Stimulated activated naive CD8-positive, alpha-beta T cell treated with anti-CD3 and anti-CD28 coated beads, Interleukin-15, amount 100 ng/mL, for 72 hours (primary cell): ENCODE measurements around the gene CHD6.
A peak's percentile ranks its signal among the peaks of the same experiment; 100 is the strongest.

Experiments
- ATAC-seq: fragments of 150-1000 bp; cut with Tn5 transposase; 2 replicates; pipeline ENCODE4 v1.10.0; 2021; ENCODE audit warnings: mild to moderate bottlenecking, moderate library complexity
- DNase-seq, 2 donors: peaks; one replicate each; pipeline ENCODE4 v3.0.0; 2021 to 2022
- H3K27ac Mint-ChIP-seq, 2 donors: one replicate each; pipeline ENCODE4 v1.8.0; 2022; ENCODE audit warnings: mild to moderate bottlenecking in 2 of 2, mixed read lengths in 2 of 2, moderate library complexity in 2 of 2
- H3K27me3 Mint-ChIP-seq: one replicate; pipeline ENCODE4 v1.8.0; 2022; ENCODE audit warnings: mixed read lengths
- H3K4me1 Mint-ChIP-seq: one replicate; pipeline ENCODE4 v1.8.0; 2022; ENCODE audit warnings: mild to moderate bottlenecking, mixed read lengths
- H3K4me3 Mint-ChIP-seq, 2 donors: one replicate each; pipeline ENCODE4 v1.8.0; 2022; ENCODE audit warnings: mild to moderate bottlenecking in 2 of 2, mixed read lengths in 2 of 2, moderate library complexity in 1 of 2
- H3K9me3 Mint-ChIP-seq, 2 donors: one replicate each; pipeline ENCODE4 v1.8.0; 2022; ENCODE audit warnings: mixed read lengths in 2 of 2

CHD6 gene

DNA sequence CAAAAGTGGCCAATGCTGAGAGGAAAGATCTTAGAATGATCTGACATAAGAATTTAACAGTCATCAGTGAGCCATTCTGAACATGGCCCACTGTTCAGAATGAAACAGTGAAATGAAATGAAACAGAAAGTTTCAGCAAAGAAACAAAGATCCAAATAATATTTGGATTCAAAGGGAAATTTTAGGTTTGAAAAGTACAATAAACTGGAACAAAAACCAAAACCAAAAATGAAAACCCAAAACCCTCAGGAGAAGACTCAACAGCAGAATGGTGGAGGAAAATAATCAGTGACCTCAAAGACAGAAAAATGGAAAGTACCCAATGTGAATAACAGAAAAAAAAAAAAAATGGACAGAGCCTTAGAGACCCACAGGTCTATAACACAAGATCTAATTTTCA, 185.4 kb downstream of the CHD6 start:
- Mint-ChIP-seq H3K4me3 (peak overlapping the region; percentile 47 to 71), H3K9me3 (peaks cover 0 to 7% of the 10 kb centered on the region in 2 donors), H3K27me3 (no peaks in the 10 kb centered on the region), H3K4me1 (peaks cover 63% of the 10 kb centered on the region), H3K27ac (peak overlapping the region; percentile 57 to 90)
- DNase-seq = no peak
- ATAC-seq = peak; percentile 72

DNA sequence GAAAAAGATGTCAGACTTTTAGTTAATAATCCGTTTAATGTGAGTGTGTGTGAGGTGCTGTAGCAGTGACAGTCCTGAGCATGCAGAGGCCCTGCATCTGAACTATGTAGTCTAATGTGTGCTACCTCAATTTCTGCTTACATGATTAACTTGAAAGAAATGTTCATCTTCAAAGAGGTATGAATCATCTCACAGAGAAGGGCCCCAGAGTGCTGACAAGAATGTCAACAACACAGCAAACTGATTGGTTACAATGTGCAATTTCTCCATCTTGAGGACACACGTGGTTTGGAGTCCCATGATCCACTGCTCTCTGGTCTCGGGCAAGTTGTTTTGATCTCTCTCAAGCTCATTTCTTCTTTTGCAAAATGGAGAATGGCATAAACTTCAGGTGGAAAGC, 189.9 kb downstream of the CHD6 start:
- peak; percentile 87 for ATAC-seq
- Mint-ChIP-seq H3K4me1 (peaks cover 27% of the 10 kb centered on the region), H3K4me3 (peak overlapping the region; percentile 35 to 53), H3K27me3 (no peaks in the 10 kb centered on the region), H3K9me3 (no peaks in the 10 kb centered on the region), H3K27ac (peak overlapping the region; percentile 52 to 96)
- DNase-seq = peak; percentile 36 to 43

- peaks cover 23% of the 10 kb centered on the region for H3K4me1 Mint-ChIP-seq
- DNase-seq (no peak), ATAC-seq (peak; percentile 15)
- H3K27ac Mint-ChIP-seq = peak overlapping the region; percentile 52 to 96
- H3K27me3 Mint-ChIP-seq = no peaks in the 10 kb centered on the region
- no peaks in the 10 kb centered on the region for H3K9me3 Mint-ChIP-seq
- peak overlapping the region; percentile 35 to 53 for H3K4me3 Mint-ChIP-seq
Measured at GRCh38 chr20:41427833-41428232, 190.3 kb downstream of the CHD6 start.

DNA sequence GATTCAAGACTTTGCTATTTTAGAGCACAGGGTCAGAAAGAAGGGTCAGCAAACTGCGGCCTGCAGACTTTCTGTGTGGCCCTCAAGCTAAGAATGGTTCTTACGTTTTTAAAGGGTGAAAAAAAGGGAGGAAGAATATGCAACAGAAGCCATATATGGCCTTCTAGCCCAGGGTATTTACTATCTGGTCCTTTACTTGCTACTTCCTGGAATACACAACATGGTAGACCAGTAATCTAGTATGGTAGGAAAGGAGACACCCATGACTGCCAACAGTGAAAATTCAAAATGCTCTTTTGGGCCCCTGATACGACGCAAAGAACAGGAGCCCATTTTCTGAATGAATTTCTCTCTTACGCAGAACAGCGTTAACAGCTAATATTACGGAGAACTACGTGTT, 191.2 kb downstream of the CHD6 start:
- Mint-ChIP-seq H3K4me1 (peaks cover 14% of the 10 kb centered on the region), H3K9me3 (no peaks in the 10 kb centered on the region), H3K27ac (no peak overlapping the region)

DNA sequence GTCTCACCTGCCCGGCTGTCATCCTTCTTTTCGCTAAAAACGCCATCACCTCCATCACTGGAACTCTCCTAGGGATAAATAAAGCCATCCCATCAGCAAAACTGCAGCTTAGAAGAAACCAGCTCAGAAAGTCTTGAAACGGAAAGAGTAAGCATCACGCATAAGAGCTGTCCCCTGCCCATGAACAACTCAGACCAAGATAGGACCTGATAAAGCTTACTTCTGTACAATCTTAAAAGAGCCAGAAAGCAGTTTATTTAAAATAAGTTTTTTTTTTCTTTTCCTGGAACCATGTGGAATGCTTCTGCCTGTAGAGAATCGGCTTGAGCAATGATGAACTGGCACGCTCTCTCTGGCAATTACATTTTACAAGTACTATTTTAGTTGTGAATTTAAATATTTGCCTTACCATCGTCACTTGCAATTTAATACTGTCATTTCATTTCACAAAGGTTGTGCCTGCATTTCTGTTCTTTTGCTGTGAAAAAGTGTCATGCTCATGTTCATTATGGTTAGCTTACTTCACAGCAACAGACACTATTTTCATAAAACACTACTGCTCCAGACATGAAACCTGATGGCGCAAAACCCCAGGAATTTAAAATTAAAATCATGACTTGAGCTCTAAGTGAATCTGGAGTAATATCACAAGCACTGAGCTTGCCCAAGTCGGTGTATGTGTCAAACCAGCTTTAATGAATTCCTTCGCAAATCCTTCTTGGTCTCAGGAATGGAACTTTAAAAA, 191.9 kb downstream of the CHD6 start:
- DNase-seq = no peak
- ATAC-seq = no peak
- no peaks in the 10 kb centered on the region for H3K9me3 Mint-ChIP-seq
- no peak overlapping the region for H3K4me3 Mint-ChIP-seq
- H3K27ac Mint-ChIP-seq = no peak overlapping the region
- H3K4me1 Mint-ChIP-seq = peaks cover 20% of the 10 kb centered on the region
- H3K27me3 Mint-ChIP-seq = no peaks in the 10 kb centered on the region

More for the DNA sequence above, 191.2 kb downstream of the CHD6 start:
- no peak overlapping the region for H3K4me3 Mint-ChIP-seq
- ATAC-seq (no peak), DNase-seq (no peak)
- no peaks in the 10 kb centered on the region for H3K27me3 Mint-ChIP-seq

- H3K4me1 Mint-ChIP-seq = peaks cover 27% of the 10 kb centered on the region
- DNase-seq (no peak), ATAC-seq (no peak)
- no peak overlapping the region for H3K4me3 Mint-ChIP-seq
- H3K27ac Mint-ChIP-seq = peak overlapping the region in 1 of 2 donors; percentile 25
- H3K9me3 Mint-ChIP-seq = no peaks in the 10 kb centered on the region
- H3K27me3 Mint-ChIP-seq = no peaks in the 10 kb centered on the region
Measured at GRCh38 chr20:41425180-41425884, 192.8 kb downstream of the CHD6 start.

GRCh38 chr20:41424546-41424945, 193.6 kb downstream of the CHD6 start:
- H3K9me3 Mint-ChIP-seq = no peaks in the 10 kb centered on the region
- peak overlapping the region; percentile 65 to 84 for H3K27ac Mint-ChIP-seq
- no peak for ATAC-seq
- no peaks in the 10 kb centered on the region for H3K27me3 Mint-ChIP-seq
- peaks cover 27% of the 10 kb centered on the region for H3K4me1 Mint-ChIP-seq
- no peak overlapping the region for H3K4me3 Mint-ChIP-seq
- no peak for DNase-seq

GRCh38 chr20:41424011-41424410, 194.2 kb downstream of the CHD6 start:
- no peak for ATAC-seq
- H3K27ac Mint-ChIP-seq = peak overlapping the region; percentile 65 to 84

GRCh38 chr20:41422953-41423352, 195.2 kb downstream of the CHD6 start:
- Mint-ChIP-seq H3K9me3 (no peaks in the 10 kb centered on the region), H3K4me1 (peaks cover 23% of the 10 kb centered on the region), H3K27ac (peak overlapping the region; percentile 27 to 75), H3K27me3 (no peaks in the 10 kb centered on the region), H3K4me3 (no peak overlapping the region)
- DNase-seq = no peak
- no peak for ATAC-seq

More at GRCh38 chr20:41424011-41424410, 194.2 kb downstream of the CHD6 start:
- Mint-ChIP-seq H3K4me3 (no peak overlapping the region), H3K4me1 (peaks cover 27% of the 10 kb centered on the region), H3K27me3 (no peaks in the 10 kb centered on the region), H3K9me3 (no peaks in the 10 kb centered on the region)
- DNase-seq = no peak

- Mint-ChIP-seq H3K27ac (no peak overlapping the region), H3K4me1 (peaks cover 21% of the 10 kb centered on the region), H3K4me3 (no peak overlapping the region), H3K27me3 (no peaks in the 10 kb centered on the region), H3K9me3 (no peaks in the 10 kb centered on the region)
- DNase-seq (no peak), ATAC-seq (no peak)
Measured at GRCh38 chr20:41418739-41419293, 199.4 kb downstream of the CHD6 start.

DNA sequence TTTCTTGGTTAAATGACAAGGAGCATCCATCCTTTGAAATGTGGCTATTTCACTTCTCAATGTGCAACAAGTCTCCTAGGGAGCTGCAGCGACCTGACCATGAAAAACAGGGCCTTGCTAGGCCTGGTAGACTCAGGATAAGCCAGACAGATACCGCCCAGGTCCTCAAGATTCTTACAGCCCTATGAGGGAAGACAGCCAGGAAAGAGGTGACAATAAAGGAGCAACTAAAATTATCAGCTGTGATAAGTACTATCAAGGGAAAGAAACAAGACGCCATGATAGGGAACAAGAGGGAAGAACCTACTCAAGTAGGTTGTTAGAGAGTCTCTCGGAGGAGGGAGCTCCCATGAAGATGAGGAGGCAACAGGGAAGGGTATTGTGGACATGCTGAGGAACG, 200.1 kb downstream of the CHD6 start:
- DNase-seq (no peak), ATAC-seq (no peak)
- no peaks in the 10 kb centered on the region for H3K27me3 Mint-ChIP-seq
- no peaks in the 10 kb centered on the region for H3K9me3 Mint-ChIP-seq
- H3K27ac Mint-ChIP-seq = peak overlapping the region in 1 of 2 donors; percentile 38
- peaks cover 21% of the 10 kb centered on the region for H3K4me1 Mint-ChIP-seq
- no peak overlapping the region for H3K4me3 Mint-ChIP-seq

DNA sequence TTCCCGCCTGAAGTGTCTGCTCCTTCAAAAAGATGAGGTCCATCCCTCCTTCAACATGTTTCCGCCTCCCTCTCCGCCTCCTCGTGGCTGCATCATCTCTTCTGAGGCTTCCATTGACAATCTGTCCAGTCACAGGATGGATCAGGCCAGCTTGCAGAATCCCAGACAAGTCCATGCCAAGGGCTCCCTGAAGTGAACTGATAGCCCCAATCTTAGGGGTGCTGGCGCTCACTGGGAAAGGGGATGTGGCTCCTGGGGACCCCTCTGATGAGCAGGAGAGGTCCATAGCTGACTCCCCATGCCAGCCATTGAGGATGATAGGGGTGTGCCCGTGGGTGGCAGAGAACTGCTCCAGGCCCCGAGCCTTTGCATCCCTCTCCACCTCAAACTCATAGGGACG, 203.0 kb downstream of the CHD6 start:
- Mint-ChIP-seq H3K4me3 (no peak overlapping the region), H3K27ac (no peak overlapping the region), H3K4me1 (peaks cover 8% of the 10 kb centered on the region), H3K27me3 (no peaks in the 10 kb centered on the region), H3K9me3 (no peaks in the 10 kb centered on the region)
- ATAC-seq (no peak), DNase-seq (no peak)

DNA sequence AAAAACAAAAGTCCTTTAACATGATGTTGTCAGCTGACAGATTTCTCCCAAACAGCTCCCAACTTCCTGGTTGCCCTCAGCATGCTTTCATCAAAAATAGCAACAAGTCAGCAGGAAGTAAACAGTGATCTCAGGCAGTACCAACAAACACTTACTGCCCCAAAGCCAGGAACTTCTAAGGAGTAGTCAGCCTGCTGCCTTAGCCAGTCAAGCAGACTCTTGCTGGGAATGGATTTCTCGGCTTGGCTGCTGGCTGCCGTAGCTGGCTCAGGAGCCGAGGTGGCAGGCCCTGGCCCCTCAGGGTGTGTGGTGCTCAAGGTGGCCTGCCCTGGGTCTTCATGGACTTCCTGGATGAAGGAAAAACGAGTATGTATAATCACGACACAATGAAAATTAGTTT, 205.0 kb downstream of the CHD6 start:
- peak overlapping the region in 1 of 2 donors; percentile 9 for H3K27ac Mint-ChIP-seq
- H3K27me3 Mint-ChIP-seq = no peaks in the 10 kb centered on the region
- H3K9me3 Mint-ChIP-seq = no peaks in the 10 kb centered on the region
- ATAC-seq (no peak), DNase-seq (no peak)
- H3K4me1 Mint-ChIP-seq = peaks cover 20% of the 10 kb centered on the region
- H3K4me3 Mint-ChIP-seq = no peak overlapping the region

DNA sequence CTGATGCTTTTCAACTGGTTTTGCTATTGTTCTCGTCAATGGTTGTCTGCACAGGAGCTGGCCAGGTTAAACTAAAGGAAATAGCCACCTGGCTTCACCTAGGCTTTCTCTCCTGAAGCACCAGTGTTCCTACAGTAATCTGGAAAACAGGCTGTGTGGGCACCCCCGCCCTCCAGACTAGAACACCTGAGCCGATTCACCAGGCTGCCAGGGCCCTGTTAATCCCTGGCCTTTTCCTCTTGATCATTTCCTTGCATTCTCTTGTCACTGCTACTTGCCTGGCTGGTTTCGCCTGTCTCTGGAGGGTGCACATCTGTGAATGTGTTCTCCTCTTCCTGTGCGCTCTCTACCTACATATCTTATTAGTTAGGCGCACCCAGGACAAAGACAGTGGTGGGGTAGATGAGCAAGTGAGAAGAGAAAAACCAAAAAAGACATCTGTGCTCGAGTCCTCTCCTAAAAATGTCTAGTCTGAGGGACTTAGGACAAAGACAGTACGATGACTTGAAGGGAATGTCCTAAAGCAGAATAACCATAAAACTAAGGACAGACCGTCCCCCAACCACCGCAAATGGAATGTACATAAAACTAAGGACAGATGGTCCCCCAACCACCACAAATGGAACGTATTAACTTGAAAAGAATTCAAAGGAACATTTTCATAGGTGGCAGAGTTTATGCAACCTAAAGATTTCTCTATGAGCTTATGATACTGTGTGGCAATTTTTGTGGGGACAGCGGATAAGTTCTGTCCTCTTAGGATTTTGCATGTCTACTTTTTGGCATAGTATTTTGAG, 205.7 kb downstream of the CHD6 start:
- H3K9me3 Mint-ChIP-seq = no peaks in the 10 kb centered on the region
- ATAC-seq (no peak), DNase-seq (no peak)
- no peak overlapping the region for H3K4me3 Mint-ChIP-seq
- H3K27ac Mint-ChIP-seq = peak overlapping the region; percentile 9 to 64
- H3K4me1 Mint-ChIP-seq = peaks cover 20% of the 10 kb centered on the region
- no peaks in the 10 kb centered on the region for H3K27me3 Mint-ChIP-seq

DNA sequence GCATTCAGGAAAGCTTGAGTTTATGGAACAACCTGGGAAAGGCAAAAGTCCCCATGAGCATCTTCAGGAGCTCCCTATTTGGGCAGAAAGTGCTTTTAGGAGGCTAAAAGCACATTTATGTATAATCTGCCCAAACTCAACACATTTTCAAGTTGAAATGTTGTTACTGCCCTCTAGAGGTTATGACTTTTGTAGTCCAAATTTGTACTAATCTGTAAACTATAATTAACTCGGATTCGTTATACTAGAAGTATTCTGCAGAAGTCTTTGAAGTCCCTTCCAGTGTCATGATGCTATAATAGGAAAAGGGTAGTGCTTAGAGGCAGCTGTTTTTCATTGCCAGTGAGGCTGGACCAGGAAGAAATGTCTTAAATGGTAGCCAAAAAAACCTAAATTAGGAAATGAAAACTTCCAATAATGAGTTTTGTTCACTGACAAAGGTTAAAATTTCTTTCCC, 206.8 kb downstream of the CHD6 start:
- no peak for DNase-seq
- no peak for ATAC-seq

More for the DNA sequence above, 206.8 kb downstream of the CHD6 start:
- Mint-ChIP-seq H3K9me3 (no peaks in the 10 kb centered on the region), H3K27me3 (no peaks in the 10 kb centered on the region), H3K4me3 (no peak overlapping the region), H3K4me1 (peaks cover 23% of the 10 kb centered on the region), H3K27ac (no peak overlapping the region)
